DMS153 treated with DMSO at 0.1 percent for 48 hours (cell line): ENCODE results near the gene SVEP1.
"Not testable (repeated sequence)": the region's sequence is repeated elsewhere in the genome, so short reads cannot be mapped to it uniquely, and the experiment has no call there.

ENCODE experiments used
- DNase-seq: peaks from one replicate; lab custom pipeline; 2025; ENCODE audit not compliant: unreplicated experiment; lab: John Stamatoyannopoulos, UW

The SVEP1 gene

DNA sequence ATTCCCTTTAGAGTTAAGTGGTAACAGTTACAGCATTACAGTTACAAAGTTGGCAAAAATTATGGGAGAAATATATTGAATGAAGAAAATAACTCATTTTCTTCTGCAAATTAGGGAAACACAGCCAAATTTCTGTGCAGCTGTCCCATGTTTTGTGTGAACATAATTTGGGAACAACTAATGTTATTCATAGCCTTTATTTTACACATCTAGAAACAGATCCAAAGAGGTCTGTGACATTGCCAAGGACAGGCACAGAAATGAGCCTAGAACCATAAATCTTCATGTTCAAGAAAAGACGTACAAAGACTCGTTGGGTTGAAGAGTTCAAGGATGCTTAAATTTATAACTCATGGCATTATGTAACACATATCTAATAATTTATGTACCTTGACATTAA is 127.8 kb downstream of the SVEP1 start:
- no peak for DNase-seq

DNA sequence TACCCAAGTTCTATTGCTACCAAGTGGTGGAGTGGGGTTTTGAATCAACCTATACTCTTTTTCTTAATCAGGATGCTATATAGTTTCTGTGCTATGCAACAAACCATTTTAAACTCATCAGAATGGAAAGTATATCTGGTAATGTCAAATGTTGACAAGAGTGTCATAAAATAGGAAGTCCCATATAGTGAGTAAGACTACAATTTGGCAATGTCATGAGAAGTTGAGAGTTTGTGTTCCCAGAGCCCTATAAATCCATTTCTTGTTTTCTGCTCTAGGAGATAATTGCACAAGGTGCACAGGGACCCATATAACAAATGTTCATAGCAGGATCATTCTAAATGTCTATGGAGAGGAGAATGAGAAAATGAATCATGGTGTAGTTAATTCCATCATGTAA is 132.1 kb downstream of the SVEP1 start:
- DNase-seq = no peak

DNA sequence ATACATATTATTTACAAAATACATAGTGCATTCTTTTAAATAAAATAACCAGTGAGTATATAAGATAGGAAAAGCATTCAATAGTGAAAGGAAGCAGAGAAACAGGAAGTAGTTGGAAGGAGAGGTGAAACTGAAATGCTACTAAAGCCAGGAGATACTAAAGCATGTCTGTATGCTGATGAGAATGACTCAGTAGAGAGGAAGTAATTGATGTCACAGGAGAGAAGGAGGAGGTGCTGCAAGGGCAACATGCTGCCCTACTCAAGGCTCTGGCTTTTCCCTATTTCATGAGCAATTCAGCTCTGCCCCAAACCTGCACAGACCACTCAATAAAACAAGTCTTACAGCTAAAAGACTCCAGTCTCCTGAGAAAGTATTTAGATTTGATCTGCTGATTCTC is 133.4 kb downstream of the SVEP1 start:
- no peak for DNase-seq

DNA sequence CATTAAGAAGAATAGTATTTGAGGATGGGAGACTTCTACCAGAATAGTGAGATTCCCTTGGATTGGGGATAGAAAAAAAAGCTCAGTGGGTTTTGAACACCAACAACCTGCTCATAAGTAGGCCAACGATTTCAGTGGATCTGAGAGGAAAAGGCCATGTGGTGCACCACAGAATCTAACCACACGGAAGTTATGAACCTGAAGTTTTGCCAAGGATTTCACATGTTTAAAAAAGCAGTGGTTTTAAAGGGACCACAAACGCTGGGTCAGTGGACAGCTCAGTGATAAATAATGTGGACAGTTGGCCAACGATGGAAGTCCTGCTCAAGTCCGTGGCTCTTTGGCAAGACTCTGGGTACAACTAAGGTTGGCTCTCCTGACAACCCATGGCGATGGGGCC is 134.6 kb downstream of the SVEP1 start:
- DNase-seq = no peak

DNA sequence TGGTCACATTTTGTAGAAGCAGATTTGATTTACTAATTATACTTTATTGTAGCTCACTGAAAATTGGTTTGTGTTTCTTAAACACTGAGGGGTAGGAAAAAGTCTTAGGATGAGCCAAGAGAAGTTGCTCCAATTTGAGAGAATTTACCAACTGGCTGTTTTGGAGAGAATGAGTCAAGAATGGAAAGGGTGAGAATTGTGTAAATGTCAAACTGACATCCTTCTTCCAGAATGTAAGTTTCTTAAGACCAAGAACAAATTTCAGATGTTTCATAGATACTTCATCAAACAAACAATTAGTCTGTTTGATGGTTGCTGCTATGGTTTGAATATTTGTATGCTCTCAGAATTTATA is 135.7 kb downstream of the SVEP1 start:
- DNase-seq = no peak

DNA sequence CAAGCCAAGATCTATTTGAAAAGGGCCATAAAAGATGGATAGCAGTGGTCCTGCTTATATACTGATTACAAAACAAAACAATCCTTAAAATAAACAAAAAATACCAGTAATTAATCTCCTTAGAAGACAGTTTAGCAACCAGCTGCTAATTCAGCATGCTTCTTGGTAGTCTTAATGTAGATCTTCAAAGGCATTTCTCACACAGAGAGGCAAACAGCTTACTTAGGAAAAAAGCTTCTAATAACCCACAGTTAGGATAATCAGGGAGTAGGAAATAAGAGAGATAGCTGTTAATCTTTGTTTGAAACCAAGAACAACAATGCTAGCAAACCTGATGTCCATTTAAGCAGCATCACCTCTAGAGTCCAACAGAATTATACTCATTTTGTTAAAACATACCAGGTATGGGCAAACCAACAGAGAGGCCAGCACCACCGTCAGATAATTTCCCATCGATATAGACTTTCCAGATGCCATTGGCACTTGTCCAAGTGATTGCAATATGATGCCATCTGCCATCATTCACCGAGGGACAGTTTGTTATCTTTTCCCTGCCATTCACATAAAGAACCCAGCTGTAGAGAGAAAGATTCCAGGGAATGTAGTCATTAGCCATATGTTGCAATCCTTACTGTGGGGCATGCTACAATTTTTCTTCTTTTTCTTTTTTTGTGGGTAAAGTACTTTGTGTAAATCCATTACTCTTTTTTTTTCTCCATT is 136.2 kb downstream of the SVEP1 start:
- DNase-seq = peak; percentile 24

DNA sequence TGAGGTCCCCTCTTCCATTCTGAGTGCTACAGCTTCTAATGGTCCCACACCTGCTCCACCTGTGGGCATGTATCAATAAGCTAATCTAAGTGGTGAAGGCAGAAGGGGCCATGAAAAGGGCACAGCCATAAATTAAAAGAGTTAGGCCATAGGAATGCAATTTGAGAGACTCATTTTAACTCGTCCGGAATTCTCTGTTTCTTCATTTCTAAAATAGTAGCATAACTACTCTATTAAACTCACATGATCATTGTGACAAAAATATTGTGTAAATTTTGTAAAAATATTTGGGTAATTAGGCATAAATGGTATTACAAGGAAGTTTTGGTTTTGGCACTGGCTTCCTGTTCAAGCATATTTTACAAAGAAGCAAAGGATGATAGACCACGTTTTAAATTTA is 138.7 kb downstream of the SVEP1 start:
- DNase-seq = no peak

DNA sequence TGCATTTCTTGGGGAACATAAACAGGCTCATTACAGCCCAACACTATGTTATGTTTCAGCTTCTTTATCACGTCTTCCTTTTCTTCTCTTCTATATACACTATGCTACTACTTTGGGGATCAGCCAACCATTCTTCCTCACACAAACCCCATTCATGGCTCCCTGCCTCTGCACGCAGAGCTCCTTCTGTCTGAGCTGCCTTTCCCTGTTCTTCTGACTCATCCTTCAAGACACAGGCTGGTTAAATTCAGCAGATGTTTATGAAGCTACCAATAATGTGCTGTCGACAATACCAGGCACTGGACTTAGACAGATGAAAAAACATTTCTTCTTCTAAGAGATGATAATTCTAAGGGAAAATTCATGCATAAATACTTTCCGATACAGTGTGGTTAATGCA is 139.4 kb downstream of the SVEP1 start:
- no peak for DNase-seq

DNA sequence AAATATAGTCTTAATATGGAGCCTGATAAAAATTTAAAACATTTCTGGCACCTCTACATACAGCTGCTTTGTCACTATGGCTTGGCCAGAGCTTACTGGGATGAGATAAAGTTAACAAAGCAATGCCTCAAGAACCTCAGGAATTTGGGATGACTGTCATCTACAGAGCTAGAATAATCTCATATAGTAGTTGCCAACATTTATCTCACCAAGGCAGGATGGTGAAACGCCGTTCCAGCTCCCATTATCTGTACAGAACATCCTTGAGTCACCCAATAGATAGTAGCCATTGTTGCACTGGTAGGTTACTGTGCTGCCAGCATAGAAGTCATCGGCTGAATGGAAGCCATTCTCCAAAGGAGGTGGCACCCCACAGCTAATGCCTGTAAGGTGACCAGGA is 147.3 kb downstream of the SVEP1 start:
- no peak for DNase-seq

DNA sequence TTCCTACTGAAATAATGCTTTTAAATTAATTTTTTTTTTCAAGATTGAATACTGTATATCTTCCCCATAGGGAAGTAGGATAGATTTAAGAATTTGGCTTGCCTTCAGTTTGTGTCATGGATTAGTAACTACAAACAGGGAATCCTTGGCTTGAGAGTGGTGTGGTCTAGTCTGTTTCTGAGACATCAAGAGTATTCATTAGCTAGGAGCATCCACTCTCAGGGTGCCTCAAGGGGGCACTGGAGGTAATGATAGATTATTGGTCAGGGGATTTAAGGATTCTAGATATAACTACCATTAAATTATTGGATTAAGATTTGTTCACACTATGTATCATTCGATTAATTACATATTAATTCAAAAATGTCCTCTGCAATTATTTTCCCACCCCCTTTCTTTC is 150.1 kb downstream of the SVEP1 start:
- DNase-seq = no peak

DNA sequence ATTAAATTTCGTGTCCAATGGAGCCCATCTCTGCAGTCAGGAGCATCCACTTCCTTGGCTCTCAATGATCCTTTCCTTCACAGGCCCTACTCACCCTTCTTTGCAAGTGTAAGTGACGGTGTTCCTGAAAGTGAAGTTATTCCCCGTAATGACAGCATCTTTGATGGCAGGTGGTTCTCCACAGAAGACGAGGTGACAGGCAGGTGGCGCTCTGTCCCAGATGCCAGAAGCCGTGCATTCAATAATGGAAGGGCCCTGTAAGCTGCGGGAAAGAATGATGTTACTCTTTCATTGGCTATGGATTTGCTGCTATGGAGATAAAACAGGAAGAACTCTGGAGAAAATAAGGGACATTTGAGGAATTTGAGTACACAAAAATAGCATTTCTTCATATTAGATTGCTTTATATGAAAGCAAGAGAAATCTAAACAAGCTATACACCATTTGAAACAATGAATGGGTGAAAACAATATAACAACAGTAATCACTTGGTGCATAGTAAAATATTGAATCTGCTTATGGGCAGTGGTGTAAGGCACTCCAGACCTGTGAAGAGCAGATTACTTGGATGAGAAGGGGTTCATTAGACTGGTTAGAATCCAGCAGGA is 151.9 kb downstream of the SVEP1 start:
- peak; percentile 20 for DNase-seq

DNA sequence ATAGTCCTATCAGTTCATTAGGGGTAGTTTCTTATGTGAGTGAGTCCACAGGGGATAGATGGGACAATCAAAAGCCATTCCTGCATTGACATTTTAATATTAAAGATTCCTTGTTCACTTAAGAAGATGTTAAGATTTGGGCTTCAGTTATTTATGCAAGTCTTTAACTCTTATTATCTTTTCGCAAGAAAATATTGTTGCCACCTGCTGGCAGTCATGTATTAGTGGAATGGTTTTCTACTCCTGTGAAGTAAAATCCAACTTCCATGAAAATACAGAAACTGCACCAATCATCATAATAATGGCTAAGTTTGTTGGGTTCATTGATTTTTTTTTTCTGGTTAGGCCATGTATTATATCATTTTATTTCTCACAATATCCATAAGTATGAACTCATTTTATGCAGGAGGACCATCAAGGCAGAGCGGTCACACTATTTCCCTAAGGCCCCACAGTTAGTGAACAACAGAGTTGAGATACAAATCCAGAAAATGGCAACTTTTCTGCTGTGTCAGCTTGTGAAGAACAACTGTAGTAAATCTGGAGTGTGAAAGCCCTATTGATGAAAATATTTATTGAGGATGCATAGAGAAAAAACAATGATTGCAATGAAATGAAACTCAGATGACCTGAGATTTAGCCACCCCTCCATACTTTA is 153.4 kb downstream of the SVEP1 start:
- DNase-seq = no peak

DNA sequence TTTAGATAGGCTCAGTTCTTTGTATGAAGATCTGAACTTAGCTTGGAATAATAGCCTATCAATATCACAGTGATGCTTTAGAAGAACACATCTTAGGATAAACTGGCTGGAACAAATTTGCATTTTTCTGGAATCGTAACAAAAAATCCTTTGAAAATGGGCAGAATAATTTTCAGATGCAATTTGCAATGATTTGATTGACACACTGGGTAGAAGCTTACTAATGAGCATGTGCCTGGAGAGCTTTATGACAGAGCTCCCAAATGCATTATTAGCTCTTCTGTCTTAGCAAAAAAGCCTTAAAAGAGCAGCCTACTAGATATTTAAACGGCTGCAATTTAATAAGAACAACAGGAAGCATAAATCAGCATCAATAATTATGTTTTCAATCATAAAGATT is 165.1 kb downstream of the SVEP1 start:
- no peak for DNase-seq

DNA sequence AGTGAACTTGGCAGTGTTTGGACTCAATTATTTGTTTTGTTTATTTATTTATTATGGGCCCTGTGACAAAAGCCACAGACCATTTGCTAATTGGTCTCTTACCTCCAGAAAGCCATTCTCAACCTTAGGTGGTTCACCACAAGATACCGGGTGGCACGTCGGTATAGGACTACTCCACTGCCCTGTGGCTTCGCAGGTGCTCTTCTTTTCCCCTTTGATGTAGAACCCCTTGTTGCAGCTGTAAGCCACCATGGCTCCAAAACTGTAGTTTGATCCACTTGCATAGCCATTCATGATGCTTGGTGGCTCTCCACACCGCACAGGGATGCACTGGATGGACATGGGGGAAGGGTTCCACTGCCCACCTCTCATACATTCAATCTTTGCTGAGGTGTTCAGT is 168.6 kb downstream of the SVEP1 start:
- no peak for DNase-seq

DNA sequence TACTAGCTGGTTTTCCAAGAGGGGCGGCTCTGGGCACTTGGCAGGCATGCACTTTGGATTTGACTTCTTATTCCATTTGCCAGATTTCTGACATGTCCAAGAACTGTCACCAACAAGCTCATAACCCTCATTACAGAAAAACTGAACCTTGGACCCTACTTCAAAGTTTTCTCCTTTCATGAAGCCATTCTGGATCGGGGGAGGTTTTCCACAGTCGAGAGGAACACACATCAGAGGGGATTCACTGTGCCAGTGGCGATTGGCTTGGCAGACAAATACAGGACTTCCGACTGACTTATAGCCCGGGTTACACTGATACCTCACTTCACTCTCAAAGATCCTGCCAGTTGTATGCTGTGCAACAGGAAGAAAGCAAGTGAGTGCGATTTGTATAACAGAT is 170.9 kb downstream of the SVEP1 start:
- no peak for DNase-seq

DNA sequence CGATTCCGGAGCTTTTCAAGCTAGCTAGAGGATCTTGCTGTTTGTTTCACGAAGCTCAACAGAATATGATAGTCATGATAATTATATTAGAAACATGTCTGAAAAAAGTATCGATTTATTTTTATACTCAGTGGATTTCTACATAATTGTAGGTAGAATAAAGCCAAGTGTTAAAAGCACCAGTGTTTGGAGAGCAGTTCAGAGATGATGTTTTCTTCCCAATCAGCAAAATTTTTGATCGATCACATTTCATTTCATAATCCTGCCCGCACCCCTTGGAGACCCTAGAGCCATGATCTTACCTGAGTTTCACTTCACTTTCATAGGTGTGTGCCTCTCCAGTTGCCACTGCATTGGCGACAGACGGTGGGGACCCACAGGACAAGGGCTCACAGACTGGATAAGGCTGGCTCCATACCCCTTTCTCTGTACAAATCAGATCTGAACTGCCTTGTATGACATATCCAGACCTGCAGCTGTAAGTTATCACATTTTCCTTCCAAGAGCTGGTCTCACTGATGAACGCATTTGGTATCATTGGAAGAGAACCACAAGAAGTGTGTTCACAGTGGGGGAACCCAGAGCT is 173.6 kb downstream of the SVEP1 start:
- DNase-seq = no peak

DNA sequence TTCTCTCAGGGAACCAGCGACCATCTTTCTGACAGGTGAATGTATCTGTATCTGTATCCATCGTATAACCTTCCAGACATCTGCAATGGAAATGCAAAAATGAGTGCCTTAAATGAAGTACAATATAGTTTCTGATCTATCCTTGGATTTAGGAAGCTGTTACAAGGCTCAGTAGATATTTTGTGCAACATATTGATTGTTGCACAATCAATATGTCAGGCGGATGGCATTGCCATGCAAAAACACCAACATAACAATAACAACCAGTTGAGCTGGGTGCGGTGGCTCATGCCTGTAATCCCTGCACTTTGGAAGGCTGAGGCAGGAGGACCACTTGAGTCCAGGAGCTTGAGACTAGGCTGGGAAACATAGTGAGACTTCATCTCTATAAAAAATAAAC is 175.1 kb downstream of the SVEP1 start:
- DNase-seq = no peak

DNA sequence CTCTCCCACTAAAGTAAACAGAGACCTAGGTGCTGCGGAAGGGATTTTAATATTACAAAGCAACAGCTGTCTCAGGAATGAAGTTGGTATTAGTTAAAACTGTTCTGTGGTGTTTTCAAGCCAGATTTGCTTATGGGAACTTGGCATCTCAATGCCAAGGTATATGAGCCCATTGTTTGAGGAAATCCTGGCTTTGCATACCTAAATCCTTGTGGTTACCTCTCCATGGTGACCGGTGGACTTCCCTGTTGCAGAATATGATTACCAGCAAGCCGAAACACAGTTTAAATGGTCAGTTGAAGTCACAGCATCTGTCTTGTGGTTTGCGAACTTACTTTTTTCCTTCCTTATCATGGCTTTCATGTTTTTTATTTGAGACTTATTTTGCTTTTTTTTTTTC is 179.6 kb downstream of the SVEP1 start:
- no peak for DNase-seq

DNA sequence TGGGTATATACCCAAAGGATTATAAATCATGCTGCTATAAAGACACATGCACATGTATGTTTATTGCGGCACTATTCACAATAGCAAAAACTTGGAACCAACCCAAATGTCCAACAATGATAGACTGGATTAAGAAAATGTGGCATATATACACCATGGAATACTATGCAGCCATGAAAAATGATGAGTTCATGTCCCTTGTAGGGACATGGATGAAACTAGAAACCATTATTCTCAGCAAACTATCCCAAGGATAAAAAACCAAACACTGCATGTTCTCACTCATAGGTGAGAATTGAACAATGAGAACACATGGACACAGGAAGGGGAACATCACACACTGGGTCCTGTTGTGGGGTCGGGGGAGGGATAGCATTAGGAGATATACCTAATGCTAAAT is 180.5 kb downstream of the SVEP1 start:
- DNase-seq = not testable (repeated sequence)

DNA sequence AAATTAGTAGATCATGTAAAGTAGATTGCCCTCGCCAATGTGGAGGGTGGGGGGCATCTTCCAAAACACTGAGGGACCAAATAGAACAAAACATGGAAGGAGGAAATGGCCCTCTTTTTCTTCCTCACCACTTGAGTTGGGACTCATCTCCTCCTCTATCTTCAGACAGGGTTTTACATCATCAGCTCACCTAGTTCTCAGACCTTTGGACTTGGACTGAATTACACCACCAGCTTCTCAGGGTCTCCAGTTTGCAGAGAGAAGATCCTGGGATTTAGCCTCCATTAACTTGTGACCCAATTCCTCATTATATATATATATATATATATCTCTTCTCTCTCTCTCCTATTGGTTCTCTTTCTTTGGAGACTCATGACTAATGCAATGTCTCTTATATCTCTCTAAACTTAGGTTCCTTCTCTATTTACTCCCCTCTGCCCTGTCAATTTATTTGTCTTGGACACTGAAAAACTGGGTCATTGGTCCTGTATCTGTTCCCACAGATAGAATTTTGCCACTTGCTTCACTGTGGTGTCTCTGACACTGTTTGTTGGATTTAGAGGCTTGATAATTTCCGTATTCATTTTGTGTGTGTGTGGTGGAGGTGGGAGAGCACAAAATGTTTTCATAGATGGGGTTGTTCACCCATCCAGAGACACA is 187.6 kb downstream of the SVEP1 start:
- no peak for DNase-seq

DNA sequence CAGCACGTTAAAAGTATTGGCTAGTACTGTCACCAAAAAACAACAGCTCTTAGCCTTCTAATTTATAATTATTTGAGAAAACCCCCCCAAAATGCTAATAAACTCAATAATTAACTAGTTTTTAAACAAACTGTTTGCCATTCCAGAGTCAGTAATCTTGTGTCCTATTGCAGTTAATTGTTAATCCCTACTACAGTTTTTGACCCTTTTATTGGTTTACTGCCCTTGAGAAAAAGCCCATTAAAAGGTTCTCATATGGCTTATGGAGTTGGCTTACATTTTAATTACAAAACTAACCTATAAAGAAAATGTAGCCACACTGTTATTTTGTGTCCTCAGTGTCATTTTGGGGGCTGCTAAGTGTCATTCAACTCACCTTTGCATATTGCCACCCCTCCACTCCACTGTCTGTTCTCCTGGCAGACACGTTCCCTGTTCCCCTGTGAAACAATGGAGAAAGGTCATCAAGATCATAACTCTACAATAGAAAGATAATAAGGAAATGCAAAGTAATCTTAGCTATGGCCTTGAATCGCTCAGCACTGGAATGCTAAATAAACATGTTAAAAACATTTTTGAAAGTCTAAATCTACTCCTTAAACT is 190.3 kb downstream of the SVEP1 start:
- no peak for DNase-seq
